HG03196 (cell line): ENCODE data around the gene ZNF705A.
"Not testable (repeated sequence)": the region's sequence is repeated elsewhere in the genome, so short reads cannot be mapped to it uniquely, and the experiment has no call there.

Experiments
- ATAC-seq: cut with Tn5 transposase; IDR thresholded peaks from one replicate; pipeline ENCODE4 v1.9.1; 2021; ENCODE audit not compliant: unreplicated experiment

The ZNF705A gene

GRCh38 chr12:8183346-8183745 lies 26.5 kb downstream of the ZNF705A start:
- not testable (repeated sequence) for ATAC-seq

- ATAC-seq: not testable (repeated sequence)
Measured at GRCh38 chr12:8184206-8184605, 27.4 kb downstream of the ZNF705A start.

GRCh38 chr12:8188088-8188487 lies 31.3 kb downstream of the ZNF705A start:
- ATAC-seq: not testable (repeated sequence)

- not testable (repeated sequence) for ATAC-seq
Measured at GRCh38 chr12:8197685-8198308, 41.0 kb downstream of the ZNF705A start.

GRCh38 chr12:8218711-8219382 lies 62.0 kb downstream of the ZNF705A start:
- ATAC-seq: not testable (repeated sequence)

- ATAC-seq: not testable (repeated sequence)
Measured at GRCh38 chr12:8221375-8221774, 64.6 kb downstream of the ZNF705A start.

GRCh38 chr12:8221844-8222243 lies 65.0 kb downstream of the ZNF705A start:
- not testable (repeated sequence) for ATAC-seq

GRCh38 chr12:8222303-8222702 lies 65.5 kb downstream of the ZNF705A start:
- ATAC-seq: not testable (repeated sequence)

- not testable (repeated sequence) for ATAC-seq
Measured at GRCh38 chr12:8223646-8224045, 66.8 kb downstream of the ZNF705A start.

- ATAC-seq: not testable (repeated sequence)
Measured at GRCh38 chr12:8224782-8225181, 68.0 kb downstream of the ZNF705A start.

GRCh38 chr12:8226355-8226754 lies 69.5 kb downstream of the ZNF705A start:
- ATAC-seq: no peak

GRCh38 chr12:8226992-8227731 lies 70.3 kb downstream of the ZNF705A start, which contains the start of gene FAM90A1:
TSS of gene FAM90A1 (minus strand) at chr12:8227618. CDS start at chr12:8224832, 2,786 bp downstream.
- ATAC-seq: not testable (repeated sequence)

- ATAC-seq: not testable (repeated sequence)
Measured at GRCh38 chr12:8227732-8228077, 70.9 kb downstream of the ZNF705A start.

GRCh38 chr12:8228607-8229006 lies 71.8 kb downstream of the ZNF705A start:
- not testable (repeated sequence) for ATAC-seq

GRCh38 chr12:8229486-8229885 lies 72.7 kb downstream of the ZNF705A start:
- not testable (repeated sequence) for ATAC-seq
